ENCODE results near the gene AKAP13. TPM values are rescaled to one million over a fixed set of nuclear protein-coding genes. Genes with fewer than 3 reads are reported as not detected.

AKAP13 gene
- total RNA-seq, 1 donor from 2014 or later, result 41.1 TPM

GRCh38 chr15:85746641-85747040 is 366.2 kb downstream of the AKAP13 start:
- FAIRE-seq, result no peak
- TF ChIP-seq CTCF (IDR thresholded peaks at IDR 0.05; ENCODE audit: insufficient read depth, low read length, severe bottlenecking), result no peak
- H3K27me3 ChIP-seq (ENCODE audit: control insufficient read depth, insufficient read depth, low read length), result no peaks in the 10 kb centered on the region
- no peak for DNase-seq (ENCODE audit: low read depth)
- peaks cover 16% of the 10 kb centered on the region for H3K36me3 ChIP-seq (ENCODE audit: control insufficient read depth, insufficient read depth, low read length)
- no peak overlapping the region for H3K4me3 ChIP-seq (ENCODE audit: low read depth, low read length)

GRCh38 chr15:85748176-85748575 is 367.8 kb downstream of the AKAP13 start:
- H3K36me3 ChIP-seq (ENCODE audit: control insufficient read depth, insufficient read depth, low read length), result peaks cover 16% of the 10 kb centered on the region
- DNase-seq (ENCODE audit: low read depth) (no peak), FAIRE-seq (no peak)

GRCh38 chr15:85748729-85749128 is 368.3 kb downstream of the AKAP13 start:
- DNase-seq (ENCODE audit: low read depth) (no peak), FAIRE-seq (no peak)
- H3K27me3 ChIP-seq (ENCODE audit: control insufficient read depth, insufficient read depth, low read length), result no peaks in the 10 kb centered on the region
- no peak overlapping the region for H3K4me3 ChIP-seq (ENCODE audit: low read depth, low read length)
- no peak for TF ChIP-seq CTCF (IDR thresholded peaks at IDR 0.05; ENCODE audit: insufficient read depth, low read length, severe bottlenecking)
- H3K36me3 ChIP-seq (ENCODE audit: control insufficient read depth, insufficient read depth, low read length), result peaks cover 15% of the 10 kb centered on the region

More at GRCh38 chr15:85748176-85748575, 367.8 kb downstream of the AKAP13 start:
- no peak overlapping the region for H3K4me3 ChIP-seq (ENCODE audit: low read depth, low read length)
- no peaks in the 10 kb centered on the region for H3K27me3 ChIP-seq (ENCODE audit: control insufficient read depth, insufficient read depth, low read length)
- TF ChIP-seq CTCF (IDR thresholded peaks at IDR 0.05; ENCODE audit: insufficient read depth, low read length, severe bottlenecking), result no peak

GRCh38 chr15:85749261-85750151 is 369.1 kb downstream of the AKAP13 start:
- Histone ChIP-seq H3K36me3 (ENCODE audit: control insufficient read depth, insufficient read depth, low read length) (peaks cover 12% of the 10 kb centered on the region), H3K4me3 (ENCODE audit: low read depth, low read length) (no peak overlapping the region), H3K27me3 (ENCODE audit: control insufficient read depth, insufficient read depth, low read length) (no peaks in the 10 kb centered on the region)
- FAIRE-seq, result no peak
- no peak for TF ChIP-seq CTCF (IDR thresholded peaks at IDR 0.05; ENCODE audit: insufficient read depth, low read length, severe bottlenecking)
- no peak for DNase-seq (ENCODE audit: low read depth)

- DNase-seq (ENCODE audit: low read depth) (no peak), FAIRE-seq (peak; percentile 43)
- Histone ChIP-seq H3K36me3 (ENCODE audit: control insufficient read depth, insufficient read depth, low read length) (peaks cover 6% of the 10 kb centered on the region), H3K27me3 (ENCODE audit: control insufficient read depth, insufficient read depth, low read length) (no peaks in the 10 kb centered on the region), H3K4me3 (ENCODE audit: low read depth, low read length) (no peak overlapping the region)
- no peak for TF ChIP-seq CTCF (IDR thresholded peaks at IDR 0.05; ENCODE audit: insufficient read depth, low read length, severe bottlenecking)
These were observed 370.2 kb downstream of the AKAP13 start for GRCh38 chr15:85750319-85751290.
